ENCODE measurements around the gene TMEM88.
A peak's percentile ranks its signal among the peaks of the same experiment; 100 is the strongest.

The TMEM88 gene

DNA sequence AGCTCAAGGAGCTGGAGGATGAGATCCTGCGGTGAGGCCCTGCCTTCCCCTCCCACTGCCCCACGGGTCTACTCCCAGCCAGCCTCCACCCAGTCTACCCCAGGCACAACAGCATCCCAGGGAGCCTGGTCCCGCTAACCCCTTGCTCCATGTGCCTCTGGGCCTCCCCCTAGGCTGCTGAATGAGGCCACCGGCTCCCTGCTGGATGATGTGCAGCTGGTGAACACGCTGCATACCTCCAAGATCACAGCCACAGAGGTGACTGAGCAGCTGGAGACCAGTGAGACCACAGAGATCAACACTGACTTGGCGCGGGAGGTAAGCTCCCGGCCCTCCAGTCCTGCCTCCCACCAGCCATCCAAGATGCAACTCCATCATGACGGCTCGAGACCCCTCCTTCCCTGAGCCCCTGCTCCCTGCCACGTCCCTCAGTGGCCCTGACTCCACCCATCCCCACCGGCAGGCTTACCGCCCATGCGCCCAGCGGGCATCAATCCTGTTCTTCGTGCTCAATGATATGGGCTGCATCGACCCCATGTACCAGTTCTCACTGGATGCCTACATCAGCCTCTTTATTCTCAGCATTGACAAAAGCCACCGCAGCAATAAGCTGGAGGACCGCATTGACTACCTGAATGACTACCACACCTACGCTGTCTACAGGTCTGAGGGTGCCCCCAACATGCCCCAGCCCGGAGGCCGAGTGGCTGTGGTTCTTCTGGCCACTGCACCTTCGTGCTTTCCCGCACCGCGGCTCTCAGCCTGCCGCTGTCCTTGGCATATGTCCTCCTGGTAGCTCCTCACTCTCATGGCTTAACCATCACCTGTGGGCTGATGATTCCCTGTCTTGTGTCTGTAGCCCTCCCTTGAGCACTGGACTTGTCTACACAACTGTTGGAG is 35.9 kb upstream of the TMEM88 start:
- no peak for FAIRE-seq
- no peak for TF ChIP-seq TAF1 (IDR thresholded peaks at IDR 0.05; ENCODE audit: borderline replicate concordance, low read depth, low read length)
- TF ChIP-seq POLR2AphosphoS5 (IDR thresholded peaks at IDR 0.05; ENCODE audit: low read depth, low read length), result no peak
- TF ChIP-seq POLR2A (IDR thresholded peaks at IDR 0.05; ENCODE audit: low read depth, low read length), result no peak
- no peak for DNase-seq (ENCODE audit: insufficient read length)

GRCh38 chr17:7820231-7820630 is 34.6 kb upstream of the TMEM88 start:
- no peak for DNase-seq (ENCODE audit: insufficient read length)
- TF ChIP-seq POLR2AphosphoS5 (IDR thresholded peaks at IDR 0.05; ENCODE audit: low read depth, low read length), result no peak
- TF ChIP-seq POLR2A (IDR thresholded peaks at IDR 0.05; ENCODE audit: low read depth, low read length), result no peak
- no peak for TF ChIP-seq TAF1 (IDR thresholded peaks at IDR 0.05; ENCODE audit: borderline replicate concordance, low read depth, low read length)
- FAIRE-seq, result no peak

DNA sequence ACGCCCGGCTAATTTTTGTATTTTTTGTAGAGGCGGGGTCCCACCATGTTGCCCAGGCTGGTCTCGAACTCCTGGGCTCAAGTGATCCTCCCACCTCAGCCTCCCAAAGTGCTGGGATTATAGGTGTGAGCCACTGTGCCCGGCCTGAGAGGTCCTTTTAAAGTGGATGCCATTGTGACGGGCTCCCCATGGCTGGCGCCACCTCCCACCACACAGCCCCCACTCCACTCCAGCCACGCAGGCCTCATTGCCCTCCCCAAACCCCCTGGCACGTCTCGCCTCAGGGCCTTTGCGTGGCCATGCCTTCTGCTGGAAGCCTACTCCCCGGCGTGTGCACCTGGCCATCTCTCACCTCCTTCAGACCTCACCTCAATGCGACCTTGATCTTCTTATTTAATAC is 32.7 kb upstream of the TMEM88 start:
- DNase-seq (ENCODE audit: insufficient read length) (no peak), FAIRE-seq (no peak)
- no peak for TF ChIP-seq POLR2AphosphoS5 (IDR thresholded peaks at IDR 0.05; ENCODE audit: low read depth, low read length)
- no peak for TF ChIP-seq POLR2A (IDR thresholded peaks at IDR 0.05; ENCODE audit: low read depth, low read length)
- TF ChIP-seq TAF1 (IDR thresholded peaks at IDR 0.05; ENCODE audit: borderline replicate concordance, low read depth, low read length), result no peak

DNA sequence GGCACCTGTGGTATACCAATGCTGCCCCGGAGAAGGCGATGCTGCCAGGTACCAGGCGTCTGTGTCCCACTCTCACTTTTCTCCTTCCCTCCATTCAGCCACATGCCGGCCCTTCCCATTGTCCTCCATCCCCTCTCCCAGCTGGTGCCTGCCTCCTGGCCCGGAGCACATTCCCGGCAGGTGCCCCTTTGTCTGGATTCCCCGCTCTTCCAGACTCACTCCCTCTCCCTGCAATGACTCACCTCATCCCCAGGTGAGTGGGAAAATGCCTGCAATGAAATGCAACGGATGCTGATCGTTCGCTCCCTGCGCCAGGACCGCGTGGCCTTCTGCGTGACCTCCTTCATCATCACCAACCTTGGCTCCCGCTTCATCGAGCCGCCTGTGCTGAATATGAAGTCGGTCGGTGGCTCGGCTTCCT is 31.3 kb upstream of the TMEM88 start:
- no peak for TF ChIP-seq POLR2A (IDR thresholded peaks at IDR 0.05; ENCODE audit: low read depth, low read length)
- no peak for TF ChIP-seq TAF1 (IDR thresholded peaks at IDR 0.05; ENCODE audit: borderline replicate concordance, low read depth, low read length)
- no peak for TF ChIP-seq POLR2AphosphoS5 (IDR thresholded peaks at IDR 0.05; ENCODE audit: low read depth, low read length)
- FAIRE-seq, result no peak
- DNase-seq (ENCODE audit: insufficient read length), result no peak

- DNase-seq (ENCODE audit: insufficient read length), result no peak
- FAIRE-seq, result no peak
- TF ChIP-seq POLR2AphosphoS5 (IDR thresholded peaks at IDR 0.05; ENCODE audit: low read depth, low read length) (no peak), TAF1 (IDR thresholded peaks at IDR 0.05; ENCODE audit: borderline replicate concordance, low read depth, low read length) (no peak), POLR2A (IDR thresholded peaks at IDR 0.05; ENCODE audit: low read depth, low read length) (no peak)
Observed at GRCh38 chr17:7824021-7824924, 30.6 kb upstream of the TMEM88 start.

DNA sequence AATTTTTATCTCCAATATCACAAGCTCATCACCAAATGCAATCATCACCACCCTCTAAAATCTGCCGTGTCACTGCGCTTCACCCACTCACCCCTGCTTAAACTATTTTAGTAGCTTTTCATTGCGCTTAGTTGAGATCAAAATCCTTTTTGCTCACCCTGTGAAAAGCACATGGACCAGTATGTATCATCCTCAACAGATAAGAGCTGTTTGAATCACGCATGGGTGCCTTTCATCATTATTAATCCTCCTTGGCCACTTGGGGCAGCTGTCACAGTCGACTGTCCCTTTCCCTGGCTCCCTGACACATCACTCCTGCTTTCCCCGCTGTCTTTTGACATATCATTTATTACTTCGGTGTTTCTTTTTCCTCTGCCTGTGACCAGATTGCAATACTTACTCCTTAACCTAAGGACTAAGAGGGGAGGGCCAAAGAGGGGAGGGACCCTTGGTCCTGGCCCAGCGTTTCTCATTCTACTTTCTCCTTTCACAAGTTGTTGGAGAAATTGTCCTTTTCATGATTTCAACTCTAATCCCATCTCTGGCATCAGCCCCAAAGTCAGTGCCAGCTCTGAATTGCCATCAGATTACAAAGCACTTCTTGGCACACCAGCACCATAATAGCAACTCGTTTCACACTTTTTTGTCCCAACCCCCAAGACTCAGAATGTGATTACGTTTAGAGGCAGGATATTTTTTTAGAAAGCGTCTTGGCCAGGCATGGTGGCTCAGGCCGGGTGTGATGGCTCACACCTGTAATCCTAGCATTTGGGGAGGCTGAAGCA is 29.5 kb upstream of the TMEM88 start:
- DNase-seq (ENCODE audit: insufficient read length) (no peak), FAIRE-seq (peak; percentile 36)
- TF ChIP-seq POLR2A (IDR thresholded peaks at IDR 0.05; ENCODE audit: low read depth, low read length) (no peak), POLR2AphosphoS5 (IDR thresholded peaks at IDR 0.05; ENCODE audit: low read depth, low read length) (no peak), TAF1 (IDR thresholded peaks at IDR 0.05; ENCODE audit: borderline replicate concordance, low read depth, low read length) (no peak)

GRCh38 chr17:7830616-7831015 is 24.2 kb upstream of the TMEM88 start:
- DNase-seq (ENCODE audit: insufficient read length) (no peak), FAIRE-seq (no peak)
- no peak for TF ChIP-seq POLR2AphosphoS5 (IDR thresholded peaks at IDR 0.05; ENCODE audit: low read depth, low read length)
- no peak for TF ChIP-seq TAF1 (IDR thresholded peaks at IDR 0.05; ENCODE audit: borderline replicate concordance, low read depth, low read length)
- no peak for TF ChIP-seq POLR2A (IDR thresholded peaks at IDR 0.05; ENCODE audit: low read depth, low read length)

- DNase-seq (ENCODE audit: insufficient read length) (no peak), FAIRE-seq (no peak)
- TF ChIP-seq POLR2A (IDR thresholded peaks at IDR 0.05; ENCODE audit: low read depth, low read length) (no peak), POLR2AphosphoS5 (IDR thresholded peaks at IDR 0.05; ENCODE audit: low read depth, low read length) (no peak), TAF1 (IDR thresholded peaks at IDR 0.05; ENCODE audit: borderline replicate concordance, low read depth, low read length) (no peak)
Observed at GRCh38 chr17:7831233-7831632, 23.6 kb upstream of the TMEM88 start.

- DNase-seq (ENCODE audit: insufficient read length) (no peak), FAIRE-seq (no peak)
- TF ChIP-seq TAF1 (IDR thresholded peaks at IDR 0.05; ENCODE audit: borderline replicate concordance, low read depth, low read length), result no peak
- no peak for TF ChIP-seq POLR2A (IDR thresholded peaks at IDR 0.05; ENCODE audit: low read depth, low read length)
- TF ChIP-seq POLR2AphosphoS5 (IDR thresholded peaks at IDR 0.05; ENCODE audit: low read depth, low read length), result no peak
Observed at GRCh38 chr17:7832431-7832830, 22.4 kb upstream of the TMEM88 start.

DNA sequence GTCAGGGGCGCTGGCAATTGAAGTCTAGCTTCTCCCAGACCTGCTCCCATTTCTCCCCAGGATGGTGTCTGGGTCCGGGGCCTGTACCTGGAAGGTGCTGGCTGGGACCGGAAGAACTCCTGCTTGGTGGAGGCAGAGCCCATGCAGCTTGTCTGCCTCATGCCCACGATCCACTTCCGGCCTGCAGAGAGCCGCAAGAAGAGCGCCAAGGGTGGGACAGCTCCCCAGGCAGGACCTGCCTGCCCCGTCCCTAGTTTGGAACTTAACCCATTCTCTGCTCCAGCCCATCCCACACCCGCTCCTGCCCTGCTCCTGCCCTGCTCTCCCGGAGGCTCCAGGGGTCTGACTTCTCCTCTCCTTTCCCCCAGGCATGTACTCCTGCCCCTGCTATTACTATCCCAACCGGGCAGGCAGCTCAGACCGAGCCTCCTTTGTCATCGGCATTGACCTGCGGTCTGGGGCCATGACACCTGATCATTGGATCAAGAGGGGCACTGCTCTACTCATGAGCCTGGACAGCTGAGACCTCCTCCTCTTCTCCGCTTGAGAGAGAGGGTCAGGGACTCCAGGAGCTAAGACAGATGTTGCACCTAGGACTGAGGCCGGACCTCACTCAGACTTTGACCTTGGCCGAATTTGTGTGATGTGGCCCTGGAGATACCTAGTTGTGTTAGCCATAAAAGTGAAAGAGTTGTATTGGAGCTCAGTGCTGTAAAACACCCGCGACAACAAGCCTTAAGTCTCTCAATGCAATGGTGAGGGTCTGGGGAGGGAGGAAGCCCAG is 21.7 kb upstream of the TMEM88 start:
- FAIRE-seq (no peak), DNase-seq (ENCODE audit: insufficient read length) (no peak)
- TF ChIP-seq TAF1 (IDR thresholded peaks at IDR 0.05; ENCODE audit: borderline replicate concordance, low read depth, low read length) (no peak), POLR2AphosphoS5 (IDR thresholded peaks at IDR 0.05; ENCODE audit: low read depth, low read length) (no peak), POLR2A (IDR thresholded peaks at IDR 0.05; ENCODE audit: low read depth, low read length) (no peak)

Measured in GM12892 (cell line).